GOT3 (cell line): ENCODE measurements around the gene ZNF207.
A peak's percentile ranks its signal among the peaks of the same experiment; 100 is the strongest.
"Not testable (repeated sequence)": the region's sequence is repeated elsewhere in the genome, so short reads cannot be mapped to it uniquely, and the experiment has no call there.

Experiments
- DNase-seq: peaks from one replicate; lab custom pipeline; 2025; ENCODE audit warnings: mixed read lengths; lab: John Stamatoyannopoulos, UW

The ZNF207 gene

GRCh38 chr17:32335046-32335445, 14.9 kb upstream of the ZNF207 start:
- DNase-seq = no peak

- no peak for DNase-seq
These were observed 14.3 kb upstream of the ZNF207 start for GRCh38 chr17:32335687-32336086.

GRCh38 chr17:32341141-32341856, 8.7 kb upstream of the ZNF207 start:
- DNase-seq = no peak

GRCh38 chr17:32341857-32342602, 7.9 kb upstream of the ZNF207 start, which contains the start of gene C17orf75:
C17orf75 (minus strand) TSS chr17:32342173; CDS start chr17:32342139, 34 bp downstream.
- DNase-seq = peak; percentile 15

- no peak for DNase-seq
These were observed 7.2 kb upstream of the ZNF207 start for GRCh38 chr17:32342603-32343325.

- DNase-seq = no peak
These were observed 3.9 kb upstream of the ZNF207 start for GRCh38 chr17:32345951-32346600.

- no peak for DNase-seq
These were observed 1.5 kb upstream of the ZNF207 start for GRCh38 chr17:32348483-32348800.

- DNase-seq = no peak
These were observed 479 bp upstream of the ZNF207 start for GRCh38 chr17:32349503-32349853.

- no peak for DNase-seq
These were observed 885 bp downstream of the ZNF207 start for GRCh38 chr17:32350666-32351418.

GRCh38 chr17:32352734-32353133, 2.8 kb downstream of the ZNF207 start:
- DNase-seq = not testable (repeated sequence)

- DNase-seq = no peak
These were observed 5.9 kb downstream of the ZNF207 start for GRCh38 chr17:32355649-32356377.

- DNase-seq = no peak
These were observed 6.4 kb downstream of the ZNF207 start for GRCh38 chr17:32356378-32356743.

GRCh38 chr17:32356750-32357149, 6.8 kb downstream of the ZNF207 start:
- no peak for DNase-seq

- DNase-seq = no peak
These were observed 7.7 kb downstream of the ZNF207 start for GRCh38 chr17:32357615-32358014.

GRCh38 chr17:32361270-32361669, 11.3 kb downstream of the ZNF207 start:
- DNase-seq = no peak

GRCh38 chr17:32370426-32370825, 20.5 kb downstream of the ZNF207 start:
- DNase-seq = no peak

GRCh38 chr17:32382526-32383223, 32.7 kb downstream of the ZNF207 start:
- no peak for DNase-seq

- DNase-seq = no peak
These were observed 34.0 kb downstream of the ZNF207 start for GRCh38 chr17:32383926-32384434.

GRCh38 chr17:32385121-32385520, 35.2 kb downstream of the ZNF207 start:
- DNase-seq = no peak

GRCh38 chr17:32385971-32386370, 36.0 kb downstream of the ZNF207 start:
- DNase-seq = no peak
